ENCODE results near the gene ADGRG1. TPM values are rescaled to one million over a fixed set of nuclear protein-coding genes. Genes with fewer than 3 reads are reported as not detected.
"Not testable (repeated sequence)": the region's sequence is repeated elsewhere in the genome, so short reads cannot be mapped to it uniquely, and the experiment has no call there.

The ADGRG1 gene
- total and polyA plus RNA-seq, 4 donors: 1.2 to 68.4 (median 17.6) TPM

DNA sequence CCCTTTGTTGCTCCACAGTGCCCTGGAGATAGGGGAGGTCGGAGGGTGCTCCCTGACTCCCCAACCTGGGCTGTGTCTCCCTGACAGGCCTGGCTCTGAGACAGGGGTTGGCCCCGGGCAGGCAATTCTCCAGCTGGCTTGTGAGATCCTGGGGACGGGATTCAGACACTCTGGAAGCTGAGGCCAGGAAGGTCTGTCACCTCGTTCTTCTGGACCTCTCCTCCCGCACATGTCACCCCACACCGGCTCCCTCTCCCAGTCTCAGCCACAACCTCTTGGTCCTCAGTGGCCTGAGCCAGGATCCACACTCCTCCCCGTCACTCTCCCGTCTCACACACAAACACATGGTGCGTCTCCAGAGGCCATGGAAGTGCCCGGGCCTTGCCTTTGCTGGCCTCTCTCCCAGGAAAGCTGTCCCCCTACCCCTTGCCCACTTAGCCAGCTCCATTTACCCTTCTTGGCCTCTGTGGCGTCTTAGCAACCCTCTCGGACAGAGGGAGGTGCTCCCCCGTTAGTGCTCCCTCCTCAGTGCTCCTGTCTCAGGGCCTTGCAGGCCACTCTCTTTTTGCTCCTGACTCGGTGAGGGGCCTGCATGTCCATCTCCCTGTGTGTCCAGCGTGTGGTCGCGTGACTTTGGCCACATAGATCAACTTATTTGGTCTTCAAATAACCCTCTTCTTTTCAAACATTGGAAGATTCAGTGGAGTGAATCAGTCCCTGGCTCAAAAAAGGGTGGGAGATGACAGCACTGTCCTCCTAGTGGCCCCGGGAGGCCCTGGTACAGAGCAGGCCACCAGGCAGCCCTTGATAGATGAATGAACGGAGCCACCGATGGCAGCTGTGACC lies 40.4 kb downstream of the ADGRG1 start:
- 83 to 87% methylated on average over 20 of the region's 20 CpGs for WGBS, 2 donors

GRCh38 chr16:57669476-57670162 lies 41.2 kb downstream of the ADGRG1 start:
- no peaks in the 10 kb centered on the region for H3K4me1 ChIP-seq (ENCODE audit: control insufficient read depth in 1 of 2, insufficient read depth in 2 of 2, low read length in 2 of 2)

More for the DNA sequence above, 40.4 kb downstream of the ADGRG1 start:
- Histone ChIP-seq H3K27me3 (ENCODE audit: control insufficient read depth in 1 of 2, insufficient read depth in 2 of 2, low read length in 1 of 2) (no peaks in the 10 kb centered on the region), H3K27ac (ENCODE audit: low read depth in 1 of 2, low read length in 2 of 2) (no peak overlapping the region), H3K9me3 (ENCODE audit: control insufficient read depth, low read length) (no peaks in the 10 kb centered on the region), H3K4me3 (ENCODE audit: low read length in 2 of 2) (no peak overlapping the region), H3K4me1 (ENCODE audit: control insufficient read depth in 1 of 2, insufficient read depth in 2 of 2, low read length in 2 of 2) (no peaks in the 10 kb centered on the region), H3K36me3 (ENCODE audit: control insufficient read depth in 1 of 2, insufficient read depth in 2 of 2, low read length in 1 of 2) (no peaks in the 10 kb centered on the region)
- ATAC-seq (ENCODE audit: low FRiP score) (peak; percentile 6), DNase-seq (no peak)
- intact Hi-C loops (cut with DNase I): no loop called here

GRCh38 chr16:57670196-57670595 lies 41.8 kb downstream of the ADGRG1 start:
- Histone ChIP-seq H3K4me3 (ENCODE audit: low read length in 2 of 2) (no peak overlapping the region), H3K4me1 (ENCODE audit: control insufficient read depth in 1 of 2, insufficient read depth in 2 of 2, low read length in 2 of 2) (no peaks in the 10 kb centered on the region), H3K36me3 (ENCODE audit: control insufficient read depth in 1 of 2, insufficient read depth in 2 of 2, low read length in 1 of 2) (no peaks in the 10 kb centered on the region), H3K27ac (ENCODE audit: low read depth in 1 of 2, low read length in 2 of 2) (no peak overlapping the region), H3K9me3 (ENCODE audit: control insufficient read depth, low read length) (no peaks in the 10 kb centered on the region), H3K27me3 (ENCODE audit: control insufficient read depth in 1 of 2, insufficient read depth in 2 of 2, low read length in 1 of 2) (no peaks in the 10 kb centered on the region)
- no peak for DNase-seq
- WGBS, 2 donors: 67 to 73% methylated on average over 4 of the region's 4 CpGs
- no peak for ATAC-seq (ENCODE audit: low FRiP score)
- intact Hi-C loops (cut with DNase I): no loop called here

More at GRCh38 chr16:57669476-57670162, 41.2 kb downstream of the ADGRG1 start:
- Histone ChIP-seq H3K9me3 (ENCODE audit: control insufficient read depth, low read length) (no peaks in the 10 kb centered on the region), H3K4me3 (ENCODE audit: low read length in 2 of 2) (no peak overlapping the region), H3K27me3 (ENCODE audit: control insufficient read depth in 1 of 2, insufficient read depth in 2 of 2, low read length in 1 of 2) (no peaks in the 10 kb centered on the region), H3K36me3 (ENCODE audit: control insufficient read depth in 1 of 2, insufficient read depth in 2 of 2, low read length in 1 of 2) (no peaks in the 10 kb centered on the region), H3K27ac (ENCODE audit: low read depth in 1 of 2, low read length in 2 of 2) (no peak overlapping the region)
- ATAC-seq (ENCODE audit: low FRiP score) (no peak), DNase-seq (no peak)
- intact Hi-C loops (cut with DNase I): no loop called here
- 90 to 93% methylated on average over 12 of the region's 12 CpGs for WGBS, 2 donors

DNA sequence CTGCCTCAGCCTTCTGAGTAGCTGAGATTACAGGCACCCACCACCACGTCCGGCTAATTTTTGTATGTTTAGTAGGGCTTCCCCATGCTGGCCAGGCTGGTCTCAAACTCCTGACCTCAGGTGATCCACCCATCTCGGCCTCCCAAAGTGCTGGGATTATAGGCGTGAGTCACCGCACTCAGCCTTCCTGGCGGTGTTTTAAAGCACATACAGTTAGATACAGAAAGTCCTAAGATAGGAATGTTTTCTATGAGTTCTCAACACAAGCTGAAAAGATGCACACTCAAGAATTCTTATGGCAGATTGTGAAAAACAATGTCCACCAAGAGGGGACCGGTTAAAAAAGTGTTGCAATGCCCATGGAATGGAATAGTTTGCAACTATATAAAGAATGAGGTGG lies 43.0 kb downstream of the ADGRG1 start:
- H3K4me3 ChIP-seq (ENCODE audit: low read length in 2 of 2); H3K9me3 ChIP-seq (ENCODE audit: control insufficient read depth, low read length); H3K4me1 ChIP-seq (ENCODE audit: control insufficient read depth in 1 of 2, insufficient read depth in 2 of 2, low read length in 2 of 2); DNase-seq; H3K36me3 ChIP-seq (ENCODE audit: control insufficient read depth in 1 of 2, insufficient read depth in 2 of 2, low read length in 1 of 2); H3K27me3 ChIP-seq (ENCODE audit: control insufficient read depth in 1 of 2, insufficient read depth in 2 of 2, low read length in 1 of 2); ATAC-seq (ENCODE audit: low FRiP score); intact Hi-C loops (cut with DNase I); H3K27ac ChIP-seq (ENCODE audit: low read depth in 1 of 2, low read length in 2 of 2): not testable (repeated sequence)
- WGBS, 2 donors: 77 to 83% methylated on average over 7 of the region's 7 CpGs

DNA sequence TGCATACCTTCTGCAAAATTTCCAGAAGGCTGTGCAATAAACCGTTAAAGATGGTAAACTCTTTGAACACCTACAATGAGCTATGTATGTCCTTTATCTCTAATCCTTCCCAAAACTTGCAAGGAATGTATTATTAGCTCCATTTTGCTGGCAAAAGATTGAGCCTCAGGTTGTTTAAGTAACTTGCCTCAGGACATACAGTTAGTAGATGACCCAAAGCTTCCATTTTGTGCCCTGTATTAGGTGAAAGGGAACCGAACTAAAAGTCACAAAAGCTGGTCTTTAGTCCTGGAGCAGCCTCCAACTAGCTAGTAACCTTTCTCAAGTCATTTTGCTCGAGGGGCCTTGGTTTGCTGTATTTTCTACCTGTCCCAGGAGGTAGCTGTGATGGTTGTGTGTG lies 44.0 kb downstream of the ADGRG1 start:
- Histone ChIP-seq H3K4me1 (ENCODE audit: control insufficient read depth in 1 of 2, insufficient read depth in 2 of 2, low read length in 2 of 2) (no peaks in the 10 kb centered on the region), H3K27ac (ENCODE audit: low read depth in 1 of 2, low read length in 2 of 2) (no peak overlapping the region), H3K4me3 (ENCODE audit: low read length in 2 of 2) (no peak overlapping the region), H3K27me3 (ENCODE audit: control insufficient read depth in 1 of 2, insufficient read depth in 2 of 2, low read length in 1 of 2) (no peaks in the 10 kb centered on the region), H3K36me3 (ENCODE audit: control insufficient read depth in 1 of 2, insufficient read depth in 2 of 2, low read length in 1 of 2) (no peaks in the 10 kb centered on the region), H3K9me3 (ENCODE audit: control insufficient read depth, low read length) (no peaks in the 10 kb centered on the region)
- ATAC-seq (ENCODE audit: low FRiP score): no peak
- WGBS, 2 donors: 70 to 77% methylated on average over 3 of the region's 3 CpGs
- DNase-seq: no peak
- intact Hi-C loops (cut with DNase I): no loop called here

DNA sequence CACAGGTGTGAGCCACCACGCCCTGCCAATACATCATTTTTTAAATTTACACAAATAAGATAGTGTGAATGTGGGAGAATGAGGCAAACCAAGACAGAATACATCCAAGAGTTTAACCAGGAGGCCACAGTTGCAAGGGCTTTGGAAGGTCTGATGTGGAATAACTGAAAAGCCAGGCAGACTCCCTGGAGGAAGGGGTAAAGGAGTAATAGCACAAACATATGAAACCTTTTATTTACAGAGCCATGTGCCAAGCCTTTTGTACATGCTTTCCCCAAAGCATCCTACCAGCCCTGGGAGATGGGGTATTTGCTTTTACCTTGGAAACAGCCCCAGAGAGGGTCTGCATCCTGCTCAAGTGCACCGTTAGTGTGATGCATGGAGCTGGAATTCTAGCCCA lies 44.4 kb downstream of the ADGRG1 start:
- no peaks in the 10 kb centered on the region for H3K4me1 ChIP-seq (ENCODE audit: control insufficient read depth in 1 of 2, insufficient read depth in 2 of 2, low read length in 2 of 2)
- intact Hi-C loops (cut with DNase I): no loop called here
- no peak overlapping the region for H3K4me3 ChIP-seq (ENCODE audit: low read length in 2 of 2)
- 81 to 94% methylated on average over 2 of the region's 2 CpGs for WGBS, 2 donors
- ATAC-seq (ENCODE audit: low FRiP score): no peak
- no peak for DNase-seq
- H3K9me3 ChIP-seq (ENCODE audit: control insufficient read depth, low read length): no peaks in the 10 kb centered on the region
- H3K27me3 ChIP-seq (ENCODE audit: control insufficient read depth in 1 of 2, insufficient read depth in 2 of 2, low read length in 1 of 2): no peaks in the 10 kb centered on the region
- H3K27ac ChIP-seq (ENCODE audit: low read depth in 1 of 2, low read length in 2 of 2): no peak overlapping the region
- no peaks in the 10 kb centered on the region for H3K36me3 ChIP-seq (ENCODE audit: control insufficient read depth in 1 of 2, insufficient read depth in 2 of 2, low read length in 1 of 2)

DNA sequence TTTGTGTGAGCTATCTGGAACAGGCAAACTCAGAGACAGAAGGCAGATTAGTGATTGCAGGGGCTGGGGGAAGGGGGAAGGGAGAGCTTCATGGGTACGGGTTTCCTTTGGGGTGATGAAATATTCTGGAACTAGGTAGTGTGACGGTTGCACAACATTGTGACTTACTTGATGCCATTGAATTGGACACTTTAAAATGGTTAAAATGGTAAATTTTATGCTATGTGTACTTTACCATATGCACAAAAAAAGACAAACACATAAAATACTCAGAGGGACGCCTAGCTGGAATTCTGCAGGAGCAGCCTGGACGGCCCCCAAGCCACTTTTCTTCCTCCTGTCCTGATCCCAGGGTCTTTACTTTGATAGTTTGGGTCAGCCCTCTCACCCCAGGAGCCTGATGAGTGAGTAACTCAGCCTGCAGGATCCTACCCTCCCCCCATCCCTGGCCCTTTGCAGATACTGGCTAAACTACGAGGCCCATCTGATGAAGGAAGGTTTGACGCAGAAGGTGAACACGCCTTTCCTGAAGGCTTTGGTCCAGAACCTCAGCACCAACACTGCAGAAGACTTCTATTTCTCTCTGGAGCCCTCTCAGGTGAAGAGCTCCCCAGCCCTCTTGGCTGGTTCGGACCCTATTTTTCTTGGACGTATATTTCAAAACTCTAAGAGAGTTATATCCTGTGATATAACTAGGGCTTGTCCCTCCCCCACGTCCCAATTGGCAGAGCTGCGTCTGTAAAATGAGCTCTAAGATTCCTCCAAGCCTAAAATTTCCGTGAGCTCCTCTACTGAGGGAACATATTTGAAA lies 47.5 kb downstream of the ADGRG1 start:
- ATAC-seq (ENCODE audit: low FRiP score) (no peak), DNase-seq (no peak)
- intact Hi-C loops (cut with DNase I): no loop called here

DNA sequence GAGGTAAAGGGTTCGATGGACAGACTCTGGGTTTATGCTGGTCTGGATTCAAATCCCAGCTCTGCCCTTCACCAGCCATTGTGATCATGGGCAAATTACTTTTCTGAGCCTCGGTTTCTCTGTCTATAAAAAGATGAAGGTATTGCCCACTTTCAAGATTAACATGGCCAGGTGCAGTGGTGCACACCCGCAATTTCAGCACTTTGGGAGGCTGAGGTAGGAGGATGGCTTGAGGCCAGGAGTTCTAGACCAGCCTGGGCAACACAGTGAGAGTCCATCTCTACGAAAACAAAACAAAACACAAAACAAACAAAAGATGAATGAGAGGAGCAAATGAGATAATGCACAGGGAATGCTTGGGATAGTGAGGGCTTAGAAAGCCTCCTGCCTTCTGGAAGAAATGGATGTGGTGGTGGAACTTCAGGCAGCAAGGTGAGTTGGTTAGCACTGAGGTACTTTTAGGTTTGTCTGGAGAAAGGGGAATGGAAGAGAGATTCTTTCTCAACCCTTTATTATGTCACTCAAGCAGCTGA lies 48.2 kb downstream of the ADGRG1 start:
- H3K4me3 ChIP-seq (ENCODE audit: low read length in 2 of 2): no peak overlapping the region
- H3K27ac ChIP-seq (ENCODE audit: low read depth in 1 of 2, low read length in 2 of 2): no peak overlapping the region
- H3K4me1 ChIP-seq (ENCODE audit: control insufficient read depth in 1 of 2, insufficient read depth in 2 of 2, low read length in 2 of 2): no peaks in the 10 kb centered on the region
- no peaks in the 10 kb centered on the region for H3K9me3 ChIP-seq (ENCODE audit: control insufficient read depth, low read length)
- intact Hi-C loops (cut with DNase I): no loop called here
- no peaks in the 10 kb centered on the region for H3K27me3 ChIP-seq (ENCODE audit: control insufficient read depth in 1 of 2, insufficient read depth in 2 of 2, low read length in 1 of 2)
- DNase-seq: no peak
- no peak for ATAC-seq (ENCODE audit: low FRiP score)
- 63 to 64% methylated on average over 4 of the region's 4 CpGs for WGBS, 2 donors
- H3K36me3 ChIP-seq (ENCODE audit: control insufficient read depth in 1 of 2, insufficient read depth in 2 of 2, low read length in 1 of 2): no peaks in the 10 kb centered on the region

More for the DNA sequence above, 47.5 kb downstream of the ADGRG1 start:
- Histone ChIP-seq H3K36me3 (ENCODE audit: control insufficient read depth in 1 of 2, insufficient read depth in 2 of 2, low read length in 1 of 2) (no peaks in the 10 kb centered on the region), H3K4me1 (ENCODE audit: control insufficient read depth in 1 of 2, insufficient read depth in 2 of 2, low read length in 2 of 2) (no peaks in the 10 kb centered on the region), H3K27me3 (ENCODE audit: control insufficient read depth in 1 of 2, insufficient read depth in 2 of 2, low read length in 1 of 2) (no peaks in the 10 kb centered on the region), H3K4me3 (ENCODE audit: low read length in 2 of 2) (no peak overlapping the region), H3K27ac (ENCODE audit: low read depth in 1 of 2, low read length in 2 of 2) (no peak overlapping the region), H3K9me3 (ENCODE audit: control insufficient read depth, low read length) (no peaks in the 10 kb centered on the region)
- 22 to 25% methylated on average over 12 of the region's 12 CpGs for WGBS, 2 donors

Data from aorta (tissue), 5 donors.